Neuronal stem cell (in vitro differentiated cells): ENCODE measurements around the gene WWOX.

Experiments
- DNase-seq: peaks from one replicate; pipeline ENCODE4 v3.0.0-alpha.2; 2013; ENCODE audit warnings: low spot score
- H2AFZ ChIP-seq: one replicate; pipeline ENCODE4 v1.6.1; 2013; ENCODE audit warnings: mild to moderate bottlenecking, low read length, inconsistent platforms
- H2AK5ac ChIP-seq: 2 replicates; pipeline ENCODE4 v1.6.1; 2013; ENCODE audit warnings: low read depth, mild to moderate bottlenecking, inconsistent platforms, low read length, moderate library complexity, mixed read lengths
- H2BK120ac ChIP-seq: 2 replicates; pipeline ENCODE4 v1.6.1; 2013; ENCODE audit warnings: low read depth, mild to moderate bottlenecking, inconsistent platforms, low read length, moderate library complexity, mixed read lengths
- H2BK12ac ChIP-seq: one replicate; pipeline ENCODE4 v1.6.1; 2013; ENCODE audit warnings: low read length, inconsistent platforms
- H2BK15ac ChIP-seq: 2 replicates; pipeline ENCODE4 v1.6.1; 2013; ENCODE audit warnings: mild to moderate bottlenecking, low read length, inconsistent platforms, mixed read lengths
- H2BK5ac ChIP-seq: one replicate; pipeline ENCODE4 v1.6.1; 2013; ENCODE audit warnings: inconsistent platforms, mild to moderate bottlenecking, low read length, moderate library complexity
- H3K14ac ChIP-seq: one replicate; pipeline ENCODE4 v1.6.1; 2013; ENCODE audit warnings: low read length, inconsistent platforms
- H3K18ac ChIP-seq: 2 replicates; pipeline ENCODE4 v1.6.1; 2013; ENCODE audit warnings: low read length, inconsistent platforms
- H3K23ac ChIP-seq: 2 replicates; pipeline ENCODE4 v1.6.1; 2013; ENCODE audit warnings: low read depth, mild to moderate bottlenecking, mixed read lengths, low read length, inconsistent platforms; ENCODE audit not compliant: poor library complexity
- H3K27ac ChIP-seq: replicated peaks from 3 replicates; pipeline ENCODE4 v1.5.1; 2013; ENCODE audit warnings: low read length, inconsistent platforms
- H3K27me3 ChIP-seq, 3 experiments: 2 replicates each; pipeline ENCODE4 v1.6.1; 2013; ENCODE audit warnings: low read length in 3 of 3, mild to moderate bottlenecking in 2 of 3, inconsistent platforms in 1 of 3, low read depth in 1 of 3, mixed read lengths in 1 of 3, moderate library complexity in 1 of 3; ENCODE audit not compliant: control insufficient read depth in 3 of 3, insufficient read depth in 3 of 3
- H3K36me3 ChIP-seq, 2 donors: replicated peaks in 1 of 2; 2 replicates each; pipeline ENCODE4 v1.6.1; 2013; ENCODE audit warnings: low read length in 2 of 2; ENCODE audit not compliant: control insufficient read depth in 2 of 2, insufficient read depth in 2 of 2
- H3K4ac ChIP-seq: 2 replicates; pipeline ENCODE4 v1.6.1; 2013; ENCODE audit warnings: inconsistent platforms, mild to moderate bottlenecking, low read length, moderate library complexity
- H3K4me1 ChIP-seq, 2 donors: 1 replicate in 1 of 2; 2 replicates in 1 of 2; pipeline ENCODE4 v1.6.1; 2013; ENCODE audit warnings: low read length in 2 of 2, low read depth in 1 of 2; ENCODE audit not compliant: control insufficient read depth in 2 of 2, insufficient read depth in 1 of 2
- H3K4me2 ChIP-seq: one replicate; pipeline ENCODE4 v1.6.1; 2013; ENCODE audit warnings: mild to moderate bottlenecking, low read length, inconsistent platforms; ENCODE audit not compliant: insufficient read depth, poor library complexity, severe bottlenecking
- H3K4me3 ChIP-seq, 2 donors: 2 replicates each; pipeline ENCODE4 v1.5.1; 2013; ENCODE audit warnings: low read length in 2 of 2, mild to moderate bottlenecking in 2 of 2, inconsistent platforms in 1 of 2, moderate library complexity in 1 of 2
- H3K79me1 ChIP-seq: one replicate; pipeline ENCODE4 v1.6.1; 2013; ENCODE audit warnings: low read depth, mild to moderate bottlenecking, inconsistent platforms, low read length, moderate library complexity
- H3K9ac ChIP-seq: one replicate; pipeline ENCODE4 v1.6.1; 2013; ENCODE audit warnings: mild to moderate bottlenecking, low read depth, low read length, inconsistent platforms; ENCODE audit not compliant: poor library complexity
- H3K9me3 ChIP-seq, 2 donors: replicated peaks in 1 of 2; 2 replicates each; pipeline versions ENCODE3 to v1.6.1; 2013; ENCODE audit warnings: low read length in 2 of 2, mild to moderate bottlenecking in 2 of 2, inconsistent platforms in 1 of 2, low read depth in 1 of 2, mixed read lengths in 1 of 2, moderate library complexity in 1 of 2; ENCODE audit not compliant: control insufficient read depth in 2 of 2, insufficient read depth in 1 of 2
- H4K8ac ChIP-seq: one replicate; pipeline ENCODE4 v1.6.1; 2013; ENCODE audit warnings: low read depth, mild to moderate bottlenecking, inconsistent platforms, low read length, moderate library complexity
- H4K91ac ChIP-seq: one replicate; pipeline ENCODE4 v1.6.1; 2013; ENCODE audit warnings: low read length, low read depth, mild to moderate bottlenecking, inconsistent platforms; ENCODE audit not compliant: poor library complexity
- WGBS, 2 donors: extraction: QIAGEN DNeasy Blood & Tissue Kit; methylation state at CpG; one replicate each; pipeline ENCODE4 v1.1.7; 2013; ENCODE audit warnings: missing lambda C conversion rate in 2 of 2, mixed read lengths in 1 of 2; ENCODE audit not compliant: insufficient read length in 2 of 2, insufficient replicate concordance in 1 of 2; ENCODE audit errors: extremely low coverage in 2 of 2; 5-methylcytosine and 5-hydroxymethylcytosine counted together

The WWOX gene

GRCh38 chr16:79089735-79090284 lies 990.4 kb downstream of the WWOX start:
- Histone ChIP-seq H3K23ac (no peak overlapping the region), H2AK5ac (no peak overlapping the region), H3K27me3 (no peaks in the 10 kb centered on the region), H3K14ac (no peak overlapping the region), H3K18ac (no peak overlapping the region), H3K36me3 (no peaks in the 10 kb centered on the region), H3K9me3 (no peaks in the 10 kb centered on the region), H3K4me3 (no peak overlapping the region), H3K4me2 (no peak overlapping the region), H3K4me1 (no peaks in the 10 kb centered on the region), H3K79me1 (peaks cover 2% of the 10 kb centered on the region), H4K91ac (no peak overlapping the region), H4K8ac (no peak overlapping the region), H3K9ac (no peak overlapping the region), H2BK12ac (no peak overlapping the region), H2BK5ac (no peak overlapping the region), H2AFZ (no peak overlapping the region), H2BK15ac (no peak overlapping the region), H3K27ac (no peak overlapping the region), H2BK120ac (no peak overlapping the region), H3K4ac (no peak overlapping the region)
- DNase-seq: no peak
- no CpG with 5 or more reads among the region's 10 CpGs for WGBS, 2 donors

DNA sequence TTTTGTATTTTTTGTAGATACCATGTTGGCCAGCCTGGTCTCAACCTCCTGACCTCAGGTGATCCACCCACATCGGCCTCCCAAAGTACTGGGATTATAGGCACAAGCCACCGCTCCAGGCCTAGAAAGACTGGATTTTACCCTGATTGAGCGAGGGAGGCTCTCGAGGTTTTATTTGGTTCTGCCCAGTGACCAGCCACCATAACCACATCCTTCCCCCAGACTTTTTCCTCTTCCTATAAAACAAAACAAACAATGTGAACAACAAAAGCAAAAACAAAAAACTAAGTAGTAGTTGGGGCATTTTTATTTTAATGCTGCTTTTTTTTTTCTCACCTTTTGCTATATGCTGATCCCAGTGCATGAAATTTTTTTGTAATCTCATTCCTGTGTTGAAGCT lies 991.5 kb downstream of the WWOX start:
- H3K9ac ChIP-seq: no peak overlapping the region
- H2AK5ac ChIP-seq: no peak overlapping the region
- H3K14ac ChIP-seq: no peak overlapping the region
- H3K27ac ChIP-seq: no peak overlapping the region
- no peak overlapping the region for H4K91ac ChIP-seq
- H3K9me3 ChIP-seq: no peaks in the 10 kb centered on the region
- H2BK5ac ChIP-seq: no peak overlapping the region
- WGBS, 2 donors: no CpG with 5 or more reads among the region's 4 CpGs
- H2BK120ac ChIP-seq: no peak overlapping the region
- no peak overlapping the region for H3K4me2 ChIP-seq
- no peak overlapping the region for H3K4ac ChIP-seq
- no peaks in the 10 kb centered on the region for H3K36me3 ChIP-seq
- H3K4me1 ChIP-seq: no peaks in the 10 kb centered on the region
- H3K18ac ChIP-seq: no peak overlapping the region
- H3K79me1 ChIP-seq: peaks cover 2% of the 10 kb centered on the region
- no peak overlapping the region for H4K8ac ChIP-seq
- no peak overlapping the region for H2AFZ ChIP-seq
- no peak for DNase-seq
- no peak overlapping the region for H2BK15ac ChIP-seq
- no peak overlapping the region for H3K23ac ChIP-seq
- H3K27me3 ChIP-seq: no peaks in the 10 kb centered on the region
- H3K4me3 ChIP-seq: no peak overlapping the region
- H2BK12ac ChIP-seq: no peak overlapping the region

DNA sequence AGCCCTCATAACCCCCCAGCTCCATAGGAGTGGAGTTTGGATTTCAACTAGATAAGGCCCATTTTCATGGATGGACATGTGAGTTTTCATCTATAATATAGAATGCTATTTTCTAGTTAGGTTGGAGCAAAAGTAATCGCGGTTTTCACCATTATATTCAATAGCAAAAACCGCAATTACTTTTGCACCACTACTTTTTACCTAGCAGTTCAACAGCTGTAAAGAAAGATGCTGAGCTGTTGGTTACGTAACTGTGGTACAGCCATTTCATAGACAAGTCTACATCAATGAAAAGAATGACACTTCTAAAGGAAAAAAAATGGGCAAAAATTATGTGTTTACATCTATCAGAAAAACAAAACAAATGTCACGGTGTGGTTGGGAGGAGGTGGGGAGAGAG lies 993.4 kb downstream of the WWOX start:
- no peak overlapping the region for H3K18ac ChIP-seq
- no peak overlapping the region for H3K4me2 ChIP-seq
- no peaks in the 10 kb centered on the region for H3K27me3 ChIP-seq
- H2AK5ac ChIP-seq: no peak overlapping the region
- no peaks in the 10 kb centered on the region for H3K79me1 ChIP-seq
- H3K4me3 ChIP-seq: no peak overlapping the region
- H2AFZ ChIP-seq: no peak overlapping the region
- no peak for DNase-seq
- no CpG with 5 or more reads among the region's 5 CpGs for WGBS, 2 donors
- no peak overlapping the region for H2BK12ac ChIP-seq
- no peak overlapping the region for H3K4ac ChIP-seq
- H3K9ac ChIP-seq: no peak overlapping the region
- H3K9me3 ChIP-seq: no peaks in the 10 kb centered on the region
- H4K8ac ChIP-seq: no peak overlapping the region
- H4K91ac ChIP-seq: no peak overlapping the region
- no peak overlapping the region for H3K14ac ChIP-seq
- H2BK15ac ChIP-seq: no peak overlapping the region
- H2BK120ac ChIP-seq: no peak overlapping the region
- H3K4me1 ChIP-seq: peaks cover 3 to 5% of the 10 kb centered on the region in 2 donors
- H3K27ac ChIP-seq: no peak overlapping the region
- H2BK5ac ChIP-seq: no peak overlapping the region
- no peaks in the 10 kb centered on the region for H3K36me3 ChIP-seq
- H3K23ac ChIP-seq: no peak overlapping the region

DNA sequence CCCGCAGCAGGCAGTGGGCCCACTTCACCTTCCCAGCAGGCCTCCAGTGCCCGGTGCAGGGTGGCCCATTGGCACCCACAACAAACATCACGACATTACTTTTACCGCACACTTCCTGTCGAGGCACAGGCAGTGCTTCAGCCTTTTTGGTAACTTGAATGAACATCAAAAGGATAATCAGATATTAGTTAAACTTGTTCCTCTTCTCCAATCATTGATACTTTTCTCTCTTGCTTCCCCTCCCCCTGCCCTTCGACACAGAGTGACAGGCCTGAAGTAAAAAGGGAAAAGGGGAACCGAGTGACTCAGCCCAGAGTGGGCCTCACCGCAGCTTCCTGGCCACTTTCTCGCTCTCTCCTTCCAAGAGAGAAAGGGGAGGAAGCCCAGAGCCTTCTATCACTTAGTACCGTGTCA lies 994.1 kb downstream of the WWOX start:
- peaks cover 3 to 5% of the 10 kb centered on the region in 2 donors for H3K4me1 ChIP-seq

More for the DNA sequence above, 994.1 kb downstream of the WWOX start:
- Histone ChIP-seq H3K4ac (no peak overlapping the region), H3K27me3 (no peaks in the 10 kb centered on the region), H2BK15ac (no peak overlapping the region), H3K4me3 (no peak overlapping the region), H3K9me3 (no peaks in the 10 kb centered on the region), H3K9ac (no peak overlapping the region), H3K18ac (no peak overlapping the region), H4K8ac (no peak overlapping the region), H3K36me3 (no peaks in the 10 kb centered on the region), H2BK5ac (no peak overlapping the region), H3K23ac (no peak overlapping the region), H2AK5ac (no peak overlapping the region), H2AFZ (no peak overlapping the region), H2BK120ac (no peak overlapping the region), H3K4me2 (no peak overlapping the region), H4K91ac (no peak overlapping the region), H2BK12ac (no peak overlapping the region), H3K79me1 (no peaks in the 10 kb centered on the region), H3K14ac (no peak overlapping the region), H3K27ac (no peak overlapping the region)
- DNase-seq: no peak
- no CpG with 5 or more reads among the region's 10 CpGs for WGBS, 2 donors
